NCI-H1436 treated with DMSO at 0.1 percent for 48 hours (cell line): Measurements from ENCODE around the gene ADGRE2.
"Not testable (repeated sequence)": the region's sequence is repeated elsewhere in the genome, so short reads cannot be mapped to it uniquely, and the experiment has no call there.

Experiments used
- DNase-seq: peaks from one replicate; lab custom pipeline; 2025; lab: John Stamatoyannopoulos, UW

The ADGRE2 gene

GRCh38 chr19:14778110-14778845, at the start of gene ADGRE2:
ADGRE2 (minus strand) TSS chr19:14778560; CDS start chr19:14776756, 1,804 bp downstream.
- DNase-seq = not testable (repeated sequence)

- DNase-seq = no peak
Measured at GRCh38 chr19:14826006-14826405, 47.6 kb upstream of the ADGRE2 start.

- DNase-seq = no peak
Measured at GRCh38 chr19:14821937-14822336, 43.6 kb upstream of the ADGRE2 start.

GRCh38 chr19:14818588-14818987, 40.2 kb upstream of the ADGRE2 start:
- no peak for DNase-seq

GRCh38 chr19:14817052-14817451, 38.7 kb upstream of the ADGRE2 start:
- DNase-seq = no peak

GRCh38 chr19:14814982-14815652, 36.8 kb upstream of the ADGRE2 start:
- no peak for DNase-seq

- no peak for DNase-seq
Measured at GRCh38 chr19:14809272-14810057, 31.1 kb upstream of the ADGRE2 start.

- no peak for DNase-seq
Measured at GRCh38 chr19:14804765-14805164, 26.4 kb upstream of the ADGRE2 start.

- DNase-seq = no peak
Measured at GRCh38 chr19:14798760-14799159, 20.4 kb upstream of the ADGRE2 start.

- no peak for DNase-seq
Measured at GRCh38 chr19:14796021-14796420, 17.7 kb upstream of the ADGRE2 start.

- no peak for DNase-seq
Measured at GRCh38 chr19:14795078-14795721, 16.8 kb upstream of the ADGRE2 start.

GRCh38 chr19:14792250-14792649, 13.9 kb upstream of the ADGRE2 start:
- not testable (repeated sequence) for DNase-seq

- DNase-seq = no peak
Measured at GRCh38 chr19:14786421-14786851, 8.1 kb upstream of the ADGRE2 start.

- not testable (repeated sequence) for DNase-seq
Measured at GRCh38 chr19:14785102-14785793, 6.9 kb upstream of the ADGRE2 start.

GRCh38 chr19:14784730-14785101, 6.4 kb upstream of the ADGRE2 start:
- not testable (repeated sequence) for DNase-seq

- not testable (repeated sequence) for DNase-seq
Measured at GRCh38 chr19:14783410-14783998, 5.1 kb upstream of the ADGRE2 start.

GRCh38 chr19:14782626-14783409, 4.5 kb upstream of the ADGRE2 start:
- no peak for DNase-seq

- not testable (repeated sequence) for DNase-seq
Measured at GRCh38 chr19:14781713-14782536, 3.6 kb upstream of the ADGRE2 start.

- DNase-seq = not testable (repeated sequence)
Measured at GRCh38 chr19:14780622-14781225, 2.4 kb upstream of the ADGRE2 start.
